Cortex of kidney (tissue), 1 donor: ENCODE results near the gene CNTNAP1.
"Not testable (repeated sequence)": the region's sequence is repeated elsewhere in the genome, so short reads cannot be mapped to it uniquely, and the experiment has no call there.

ENCODE experiments used
- DNase-seq: peaks from one replicate; lab custom pipeline; 2025; lab: John Stamatoyannopoulos, UW

The CNTNAP1 gene

GRCh38 chr17:42681976-42682721 is at the start of gene CNTNAP1:
Gene CNTNAP1 (plus strand): TSS chr17:42682531. CDS start chr17:42682830, 299 bp downstream.
- no peak for DNase-seq

- no peak for DNase-seq
These were observed 49.3 kb upstream of the CNTNAP1 start for GRCh38 chr17:42632949-42633444.

GRCh38 chr17:42639525-42640113 is 42.7 kb upstream of the CNTNAP1 start:
- no peak for DNase-seq

- no peak for DNase-seq
These were observed 42.2 kb upstream of the CNTNAP1 start for GRCh38 chr17:42640121-42640520.

GRCh38 chr17:42642336-42642735 is 40.0 kb upstream of the CNTNAP1 start:
- DNase-seq, result no peak

- no peak for DNase-seq
These were observed 34.6 kb upstream of the CNTNAP1 start for GRCh38 chr17:42647778-42648177.

- no peak for DNase-seq
These were observed 30.9 kb upstream of the CNTNAP1 start for GRCh38 chr17:42651392-42651791.

GRCh38 chr17:42653179-42654124 is 28.9 kb upstream of the CNTNAP1 start:
- no peak for DNase-seq

- no peak for DNase-seq
These were observed 26.8 kb upstream of the CNTNAP1 start for GRCh38 chr17:42655528-42655927.

- DNase-seq, result no peak
These were observed 24.3 kb upstream of the CNTNAP1 start for GRCh38 chr17:42657824-42658588.

- no peak for DNase-seq
These were observed 23.0 kb upstream of the CNTNAP1 start, which contains the start of gene TUBG2 for GRCh38 chr17:42659079-42659931. Gene TUBG2 (plus strand): TSS chr17:42659284. CDS start chr17:42659504, 220 bp downstream.

GRCh38 chr17:42659932-42660274 is 22.4 kb upstream of the CNTNAP1 start:
- not testable (repeated sequence) for DNase-seq

GRCh38 chr17:42660692-42661345 is 21.5 kb upstream of the CNTNAP1 start:
- no peak for DNase-seq

- no peak for DNase-seq
These were observed 16.7 kb upstream of the CNTNAP1 start for GRCh38 chr17:42665581-42666001.

GRCh38 chr17:42666126-42666525 is 16.2 kb upstream of the CNTNAP1 start:
- DNase-seq, result not testable (repeated sequence)

GRCh38 chr17:42667088-42667951 is 15.0 kb upstream of the CNTNAP1 start:
- DNase-seq, result no peak

- DNase-seq, result no peak
These were observed 12.7 kb upstream of the CNTNAP1 start for GRCh38 chr17:42669705-42669976.

GRCh38 chr17:42669977-42670788 is 12.1 kb upstream of the CNTNAP1 start:
- no peak for DNase-seq
